Ovary (tissue), 3 donors: ENCODE results near the gene OSBPL3.

Source experiments
- CTCF ChIP-seq, 3 donors: fragments of 450-650 bp in 2 of 3; fragments of 200-600 bp in 1 of 3; IDR thresholded peaks; one replicate each; pipeline versions ENCODE4 v1.5.1 to v1.8.0; 2016 to 2022; ENCODE audit warnings: antibody characterized with exemption in 3 of 3, mild to moderate bottlenecking in 1 of 3
- POLR2A ChIP-seq: fragments of 450-650 bp; IDR thresholded peaks from one replicate; pipeline ENCODE4 v1.6.1; 2017; ENCODE audit warnings: antibody characterized with exemption, mild to moderate bottlenecking, moderate library complexity
- donor health status: DM: no; HTN: no; CAD: no.

GRCh38 chr7:24783698-24784097, 196.3 kb downstream of the OSBPL3 start:
- TF ChIP-seq CTCF (IDR thresholded peaks at IDR 0.05), result no peak
- no peak for TF ChIP-seq POLR2A
